Peyer's patch (tissue), 4 donors: ENCODE data around the gene CLDN18. TPM values are rescaled to one million over a fixed set of nuclear protein-coding genes. Genes with fewer than 3 reads are reported as not detected.
A peak's percentile ranks its signal among the peaks of the same experiment; 100 is the strongest.

Experiments
- DNase-seq, 3 donors: peaks; one replicate each; pipeline ENCODE4 v3.0.0-alpha.2; 2017 to 2019
- H3K27ac ChIP-seq, 4 donors: fragments of 200-600 bp; sonication (generic); one replicate each; pipeline ENCODE4 v1.5.1; 2016 to 2019
- H3K27me3 ChIP-seq, 2 donors: fragments of 200-600 bp; sonication (generic); one replicate each; pipeline ENCODE4 v1.5.1; 2019
- H3K36me3 ChIP-seq, 3 donors: fragments of 200-600 bp; sonication (generic); one replicate each; pipeline ENCODE4 v1.5.1; 2016 to 2019
- H3K4me1 ChIP-seq, 4 donors: fragments of 200-600 bp; sonication (generic); one replicate each; pipeline ENCODE4 v1.5.1; 2016 to 2019
- H3K4me3 ChIP-seq, 4 donors: fragments of 200-600 bp; sonication (generic); 1 replicate in 3 of 4; 2 replicates in 1 of 4; pipeline ENCODE4 v1.5.1; 2016 to 2019; ENCODE audit warnings: mild to moderate bottlenecking in 1 of 4
- H3K9me3 ChIP-seq, 4 donors: fragments of 200-600 bp; sonication (generic); one replicate each; pipeline ENCODE4 v1.5.1; 2016 to 2019; ENCODE audit warnings: mild to moderate bottlenecking in 1 of 4
- CTCF ChIP-seq, 6 experiments: fragments of 450-650 bp in 4 of 6; fragments of 200-600 bp in 2 of 6; sonication (generic) in 1 of 6; IDR thresholded peaks; one replicate each; pipeline ENCODE4 v1.5.1; 2017 to 2019; ENCODE audit warnings: antibody characterized with exemption in 6 of 6, mild to moderate bottlenecking in 3 of 6, moderate library complexity in 1 of 6
- POLR2A ChIP-seq, 2 donors: fragments of 450-650 bp; IDR thresholded peaks; one replicate each; pipeline ENCODE4 v1.5.1; 2017; ENCODE audit warnings: antibody characterized with exemption in 2 of 2, mild to moderate bottlenecking in 2 of 2, moderate library complexity in 2 of 2
- total RNA-seq, 4 donors: library from RNA; depleted of rRNA; stranded (reverse); fragments of >200 nt; gene quantifications; one replicate each; pipeline ENCODE4 v1.1.0, GENCODE V29; 2016

The CLDN18 gene
- total RNA-seq, 4 donors from 2014 or later, result not detected

DNA sequence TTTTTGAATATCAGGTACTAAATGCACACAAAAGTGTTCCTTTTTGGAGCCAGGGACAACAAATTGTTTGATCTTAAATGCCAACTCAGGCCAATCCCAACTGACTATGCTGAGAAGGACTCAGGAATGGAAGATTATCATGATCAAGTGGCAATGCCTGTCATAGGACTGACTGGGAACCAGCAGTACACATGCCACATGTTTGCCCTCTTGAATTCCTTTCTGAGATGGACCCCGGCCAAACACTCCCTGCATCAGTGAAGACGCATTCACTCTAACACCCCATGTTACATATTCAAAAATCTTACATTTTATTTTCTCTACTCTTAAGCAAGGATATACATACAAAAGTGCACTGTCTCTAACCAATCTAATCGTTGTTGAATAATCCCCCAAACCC lies 36.1 kb downstream of the CLDN18 start:
- no peaks in the 10 kb centered on the region for H3K9me3 ChIP-seq
- TF ChIP-seq CTCF (IDR thresholded peaks at IDR 0.05), result no peak
- no peak for TF ChIP-seq POLR2A (IDR thresholded peaks at IDR 0.05)
- H3K36me3 ChIP-seq, result no peaks in the 10 kb centered on the region
- no peak overlapping the region for H3K27ac ChIP-seq
- H3K4me3 ChIP-seq, result no peak overlapping the region
- H3K27me3 ChIP-seq, result no peaks in the 10 kb centered on the region
- no peaks in the 10 kb centered on the region for H3K4me1 ChIP-seq
- DNase-seq, result no peak

GRCh38 chr3:138046955-138047354 lies 37.0 kb downstream of the CLDN18 start:
- Histone ChIP-seq H3K27me3 (no peaks in the 10 kb centered on the region), H3K4me3 (no peak overlapping the region), H3K27ac (no peak overlapping the region), H3K9me3 (no peaks in the 10 kb centered on the region), H3K36me3 (no peaks in the 10 kb centered on the region), H3K4me1 (no peaks in the 10 kb centered on the region)
- no peak for TF ChIP-seq CTCF (IDR thresholded peaks at IDR 0.05)
- TF ChIP-seq POLR2A (IDR thresholded peaks at IDR 0.05), result no peak
- DNase-seq, result no peak

DNA sequence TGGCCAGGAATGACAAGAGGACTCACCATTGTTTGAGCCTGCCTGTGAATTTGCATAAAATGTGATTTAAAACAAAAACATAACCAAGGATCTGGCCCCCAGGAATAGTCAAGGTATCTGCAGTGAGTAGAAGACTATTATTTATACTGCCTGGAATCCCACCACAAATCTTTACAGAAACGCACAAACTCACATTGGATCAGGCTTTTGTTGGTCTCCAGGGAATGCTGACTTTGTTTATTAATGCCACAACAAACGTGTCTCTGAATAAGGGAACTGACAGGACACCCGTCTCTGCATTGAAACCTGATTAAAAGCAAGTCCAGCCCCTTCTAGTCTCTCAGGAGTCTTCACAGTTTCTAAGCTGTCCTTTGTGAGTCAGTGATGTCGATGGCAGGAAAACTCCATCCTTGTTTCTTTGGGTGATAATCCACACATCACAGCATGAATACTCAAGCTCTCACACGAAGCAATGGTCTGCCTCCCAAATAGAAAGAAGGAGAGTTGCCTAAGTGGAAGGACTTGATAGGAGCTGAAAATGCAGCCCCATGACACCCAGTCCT lies 37.7 kb downstream of the CLDN18 start:
- H3K27me3 ChIP-seq, result no peaks in the 10 kb centered on the region
- H3K4me3 ChIP-seq, result no peak overlapping the region
- no peak for DNase-seq
- no peak for TF ChIP-seq POLR2A (IDR thresholded peaks at IDR 0.05)
- TF ChIP-seq CTCF (IDR thresholded peaks at IDR 0.05), result no peak
- no peaks in the 10 kb centered on the region for H3K36me3 ChIP-seq
- no peaks in the 10 kb centered on the region for H3K9me3 ChIP-seq
- no peaks in the 10 kb centered on the region for H3K4me1 ChIP-seq
- H3K27ac ChIP-seq, result no peak overlapping the region

DNA sequence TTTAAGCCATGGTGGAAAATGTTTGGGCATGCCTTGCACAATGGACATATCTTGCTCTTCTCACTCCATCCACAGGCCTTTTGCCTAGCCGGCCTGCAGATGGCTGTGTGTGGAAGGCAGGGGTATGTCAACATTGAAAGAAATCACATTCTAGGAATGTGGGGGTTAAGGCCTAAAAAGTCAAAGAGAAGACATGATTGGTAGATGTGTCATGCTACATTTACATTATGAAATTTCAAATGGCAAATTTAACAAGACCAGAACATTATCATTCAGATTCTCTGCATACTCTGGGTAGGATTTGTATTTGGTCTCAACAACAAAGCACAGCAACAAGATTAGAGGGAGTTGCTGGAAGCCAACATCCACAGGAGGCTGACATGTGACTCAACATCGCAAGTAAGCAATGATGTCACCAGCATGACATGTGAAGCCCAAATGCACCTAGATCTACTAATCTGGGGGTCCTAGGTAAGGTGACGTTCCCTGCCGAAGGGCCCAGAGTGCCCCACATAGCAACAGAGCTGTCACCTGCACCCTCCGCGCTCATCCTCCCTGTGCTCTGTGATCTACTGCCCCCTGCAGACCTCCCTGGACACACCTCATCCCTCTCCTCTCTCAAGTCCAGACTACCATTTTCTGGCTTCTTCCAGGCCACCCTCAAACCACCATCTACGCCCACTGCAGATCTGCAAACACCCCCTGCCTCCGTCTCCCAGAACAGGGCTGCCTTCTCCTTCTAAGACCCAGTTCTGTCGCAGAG lies 39.4 kb downstream of the CLDN18 start:
- H3K27ac ChIP-seq, result no peak overlapping the region
- DNase-seq, result no peak
- no peak overlapping the region for H3K4me3 ChIP-seq
- no peaks in the 10 kb centered on the region for H3K9me3 ChIP-seq
- TF ChIP-seq CTCF (IDR thresholded peaks at IDR 0.05), result no peak
- no peaks in the 10 kb centered on the region for H3K4me1 ChIP-seq
- H3K27me3 ChIP-seq, result no peaks in the 10 kb centered on the region
- H3K36me3 ChIP-seq, result no peaks in the 10 kb centered on the region

- DNase-seq, result peak in 1 of 3 donors; percentile 53
- Histone ChIP-seq H3K27me3 (no peaks in the 10 kb centered on the region), H3K36me3 (no peaks in the 10 kb centered on the region), H3K4me1 (no peaks in the 10 kb centered on the region), H3K27ac (no peak overlapping the region), H3K4me3 (no peak overlapping the region), H3K9me3 (no peaks in the 10 kb centered on the region)
- TF ChIP-seq CTCF (IDR thresholded peaks at IDR 0.05) (peak in 4 of 6 experiments; percentile 28 to 36 (median 34)), POLR2A (IDR thresholded peaks at IDR 0.05) (no peak)
Observed at GRCh38 chr3:138051947-138052802, 42.2 kb downstream of the CLDN18 start.
